Measurements from ENCODE around the gene UBE2F. TPM values are rescaled to one million over a fixed set of nuclear protein-coding genes. Genes with fewer than 3 reads are reported as not detected.
A peak's percentile ranks its signal among the peaks of the same experiment; 100 is the strongest.
"Not testable (repeated sequence)": the region's sequence is repeated elsewhere in the genome, so short reads cannot be mapped to it uniquely, and the experiment has no call there.

Gene UBE2F
- total RNA-seq, 2 donors from 2014 or later = 49.5 to 49.9 TPM

DNA sequence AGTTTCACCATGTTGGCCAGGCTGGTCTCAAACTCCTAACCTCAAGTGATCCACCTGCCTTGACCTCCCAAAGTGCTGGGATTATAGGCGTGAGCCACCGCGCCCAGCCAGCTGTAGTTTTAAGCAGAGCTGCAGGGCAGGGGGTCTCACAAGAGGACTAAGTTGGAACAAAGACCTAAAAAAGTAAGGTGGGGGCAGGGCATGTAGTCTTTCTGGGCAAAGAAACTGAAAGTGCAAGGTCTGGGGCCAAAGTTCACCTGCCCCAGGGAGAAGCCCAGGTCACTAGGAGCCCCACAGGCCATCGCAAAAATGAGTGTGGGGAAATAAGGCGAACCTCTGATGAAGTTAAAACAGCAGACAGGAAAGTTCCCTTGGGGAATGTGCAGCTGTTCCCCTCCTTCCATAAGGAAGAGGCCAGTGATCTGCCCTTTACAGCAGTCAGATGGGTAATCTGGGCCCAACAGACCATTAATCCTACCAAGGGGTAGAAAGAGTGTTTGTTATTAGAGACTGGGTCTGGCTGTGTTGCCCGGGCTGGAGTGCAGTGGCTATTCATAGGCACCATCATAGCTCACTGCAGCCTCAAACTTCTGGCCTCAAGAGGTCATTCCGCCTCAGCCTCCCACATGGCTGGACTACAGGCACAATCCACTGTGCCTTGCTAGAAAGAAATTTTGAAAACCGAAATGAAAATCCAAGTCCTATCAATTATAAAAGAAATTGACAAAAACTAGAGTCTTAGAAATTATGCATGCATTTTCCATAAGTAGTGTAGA, 96.8 kb downstream of the UBE2F start:
- intact Hi-C loops (cut with DNase I) = no loop called here

DNA sequence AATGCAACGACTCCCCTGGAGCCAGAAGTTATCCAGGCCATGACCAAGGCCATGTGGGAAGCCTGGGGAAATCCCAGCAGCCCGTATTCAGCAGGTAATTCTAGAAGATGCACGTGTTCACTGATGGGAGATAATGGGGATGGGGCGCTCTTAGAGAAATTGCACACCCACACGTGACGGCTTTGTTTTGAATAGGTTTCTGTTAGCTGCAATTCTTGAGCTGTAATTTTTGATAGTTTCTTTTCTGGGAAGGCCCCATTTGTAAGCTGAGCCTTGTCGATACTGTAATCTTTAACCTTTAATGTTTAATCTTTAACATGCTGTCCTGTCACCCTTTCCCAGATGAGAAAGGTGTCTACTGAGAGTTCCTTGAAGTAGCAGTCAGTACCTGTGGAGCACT, 97.6 kb downstream of the UBE2F start:
- DNase-seq (ENCODE audit: low spot score) = no peak
- intact Hi-C loops (cut with DNase I) = no loop called here

More for the DNA sequence above, 96.8 kb downstream of the UBE2F start:
- DNase-seq (ENCODE audit: low spot score) = no peak

DNA sequence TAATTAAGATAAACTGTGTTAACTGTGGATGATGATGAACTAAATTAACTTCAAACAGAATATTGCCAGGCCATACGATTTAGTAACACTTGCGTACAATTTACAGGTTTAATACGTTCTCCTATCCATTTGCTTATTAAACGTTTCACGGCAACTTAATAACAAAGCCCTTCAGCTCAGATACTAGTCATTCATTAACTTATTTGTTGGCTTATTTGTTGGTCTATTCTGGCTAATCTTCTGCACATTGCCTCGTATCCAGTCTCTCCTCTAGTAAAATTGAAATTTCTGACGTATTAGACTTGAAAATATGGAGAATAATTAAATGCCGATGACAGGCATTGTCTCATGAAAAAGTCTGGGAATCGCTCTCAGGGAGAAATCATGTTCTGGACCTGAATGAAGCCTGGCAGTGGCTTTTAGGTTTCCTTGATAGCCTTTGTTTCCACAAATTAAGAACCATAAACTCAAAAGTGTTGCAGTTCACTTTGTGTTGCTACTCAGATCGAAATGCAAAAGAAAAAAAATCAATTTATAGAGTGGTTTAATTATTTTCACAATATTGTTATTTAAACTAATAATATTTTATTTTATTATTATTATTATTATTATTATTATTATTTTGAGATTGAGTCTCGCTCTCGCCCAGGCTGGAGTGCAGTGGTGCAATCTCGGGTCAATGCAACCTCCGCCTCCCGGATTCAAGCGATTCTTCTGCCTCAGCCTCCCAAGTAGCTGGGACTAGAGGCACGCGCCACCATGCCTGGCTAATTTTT, 98.4 kb downstream of the UBE2F start:
- no peak for DNase-seq (ENCODE audit: low spot score)
- intact Hi-C loops (cut with DNase I) = no loop called here

DNA sequence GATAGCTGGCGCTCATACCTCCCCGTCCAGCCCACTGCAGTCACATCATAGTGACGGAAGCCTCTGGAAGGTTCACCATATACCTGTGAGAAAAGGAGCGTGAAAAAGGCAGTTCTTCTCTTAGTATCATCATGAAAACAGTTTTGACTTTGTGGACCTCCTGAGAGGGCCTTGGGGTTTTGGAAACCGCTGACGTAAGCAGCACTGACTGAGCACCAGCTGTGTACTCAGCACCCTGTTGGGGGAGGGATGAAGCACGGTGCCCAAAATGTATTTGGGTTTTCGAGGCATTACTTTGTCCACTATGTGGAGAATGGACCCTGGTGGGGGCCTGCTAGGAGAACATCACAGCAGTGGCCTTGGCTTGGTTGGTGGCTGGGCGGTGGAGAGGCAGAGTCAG, 99.4 kb downstream of the UBE2F start:
- intact Hi-C loops (cut with DNase I) = no loop called here
- no peak for DNase-seq (ENCODE audit: low spot score)

DNA sequence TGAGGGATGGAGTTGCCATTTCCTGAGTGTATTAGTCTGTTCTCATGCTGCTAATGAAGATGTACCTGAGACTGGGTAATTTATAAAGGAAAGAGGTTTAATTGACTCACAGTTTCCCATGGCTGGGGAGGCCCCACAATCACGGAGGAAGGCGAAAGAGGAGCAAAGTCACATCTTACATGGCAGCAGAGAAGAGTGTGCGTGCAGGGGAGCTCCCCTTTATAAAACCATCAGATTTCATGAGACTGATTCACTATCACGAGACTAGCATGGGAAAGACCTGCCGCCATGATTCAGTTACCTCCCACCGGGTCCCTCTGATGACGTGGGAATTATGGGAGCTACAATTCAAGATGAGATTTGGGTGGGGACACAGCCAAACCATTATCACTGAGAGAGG, 99.9 kb downstream of the UBE2F start:
- intact Hi-C loops (cut with DNase I); DNase-seq (ENCODE audit: low spot score): not testable (repeated sequence)

DNA sequence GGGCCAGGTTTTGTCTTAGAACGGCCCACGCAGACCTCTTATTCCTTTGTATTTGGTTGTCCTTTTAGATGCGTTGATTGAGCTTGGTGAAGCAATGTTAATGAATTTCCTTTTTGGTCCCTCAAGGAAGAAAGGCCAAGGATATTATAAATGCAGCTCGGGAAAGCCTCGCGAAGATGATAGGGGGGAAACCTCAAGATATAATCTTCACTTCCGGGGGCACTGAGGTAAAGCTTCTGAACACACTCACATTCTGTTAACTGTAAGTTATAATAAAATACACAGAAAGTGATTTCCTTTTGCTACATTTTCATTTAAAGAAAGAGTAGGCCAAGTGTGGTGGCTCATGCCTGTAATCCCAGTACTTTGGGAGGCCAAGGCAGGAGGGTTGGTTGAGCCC, 101.1 kb downstream of the UBE2F start:
- no peak for DNase-seq (ENCODE audit: low spot score)
- intact Hi-C loops (cut with DNase I) = no loop called here

DNA sequence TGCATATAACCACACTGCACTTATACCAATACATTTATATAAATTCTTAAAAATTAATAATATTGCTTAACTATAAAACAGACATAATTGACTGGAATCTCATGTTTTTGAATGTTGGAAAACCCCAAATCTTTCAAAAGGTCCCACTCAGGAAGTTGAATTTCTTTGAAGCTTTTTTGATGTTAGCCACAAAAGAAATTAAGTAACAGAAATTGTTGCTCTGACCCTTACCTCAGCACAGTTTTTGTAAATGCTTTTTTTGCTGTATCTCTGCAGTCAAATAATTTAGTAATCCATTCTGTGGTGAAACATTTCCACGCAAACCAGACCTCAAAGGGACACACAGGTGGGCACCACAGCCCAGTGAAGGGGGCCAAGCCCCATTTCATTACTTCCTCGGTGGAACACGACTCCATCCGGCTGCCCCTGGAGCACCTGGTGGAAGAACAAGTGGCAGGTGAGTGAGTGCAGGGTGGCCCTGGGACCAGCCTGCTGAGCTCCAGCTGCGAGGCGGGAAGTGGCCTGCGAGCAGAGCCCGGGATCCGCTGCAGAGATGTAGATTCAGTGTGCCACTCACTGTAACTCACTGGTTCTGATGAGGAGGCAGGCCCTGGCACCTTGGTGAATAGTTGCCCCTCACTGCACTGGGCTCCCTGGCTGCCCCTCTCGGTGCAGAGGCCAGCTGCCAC, 102.4 kb downstream of the UBE2F start:
- intact Hi-C loops (cut with DNase I) = no loop called here

DNA sequence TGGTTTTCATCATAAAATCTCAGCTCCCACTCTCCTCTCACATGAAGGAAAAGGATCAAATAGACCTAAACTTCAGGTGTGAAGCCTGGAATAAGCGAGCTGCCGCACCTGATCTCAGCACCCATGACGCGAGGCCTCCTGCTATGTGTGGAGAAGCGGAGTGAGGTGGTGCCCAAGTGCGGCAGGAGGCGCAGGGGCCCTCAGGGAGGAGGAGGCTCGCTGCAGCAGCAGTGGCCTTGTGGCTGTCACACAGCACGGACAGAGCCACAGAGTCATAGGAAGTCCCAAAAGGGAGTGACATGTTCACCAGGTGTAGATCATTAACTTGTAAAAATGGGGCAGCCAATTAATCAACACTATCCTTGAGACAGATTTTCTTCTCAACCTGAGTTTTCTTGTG, 103.1 kb downstream of the UBE2F start:
- intact Hi-C loops (cut with DNase I) = no loop called here
- peak; percentile 29 for DNase-seq (ENCODE audit: low spot score)

More for the DNA sequence above, 102.4 kb downstream of the UBE2F start:
- no peak for DNase-seq (ENCODE audit: low spot score)

DNA sequence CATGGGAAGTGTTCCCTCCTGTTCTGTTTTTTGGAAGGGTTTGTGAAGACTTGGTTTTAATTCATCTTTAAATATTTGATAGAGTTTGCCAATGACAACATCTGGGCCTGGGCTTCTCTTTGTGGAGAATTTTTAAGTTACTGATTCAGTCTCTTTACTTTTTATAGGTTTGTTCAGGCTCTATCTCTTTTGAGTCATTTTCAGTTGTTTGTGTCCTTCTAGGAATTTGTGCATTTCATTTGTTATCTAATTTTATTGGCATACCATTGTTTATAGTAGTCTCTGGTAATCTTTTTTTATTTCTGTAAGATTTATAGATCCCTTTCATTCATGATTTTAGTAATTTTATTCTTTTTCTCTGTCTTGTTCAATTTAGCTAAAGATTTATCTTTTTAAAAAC, 108.6 kb downstream of the UBE2F start:
- DNase-seq (ENCODE audit: low spot score) = no peak
- intact Hi-C loops (cut with DNase I) = no loop called here

DNA sequence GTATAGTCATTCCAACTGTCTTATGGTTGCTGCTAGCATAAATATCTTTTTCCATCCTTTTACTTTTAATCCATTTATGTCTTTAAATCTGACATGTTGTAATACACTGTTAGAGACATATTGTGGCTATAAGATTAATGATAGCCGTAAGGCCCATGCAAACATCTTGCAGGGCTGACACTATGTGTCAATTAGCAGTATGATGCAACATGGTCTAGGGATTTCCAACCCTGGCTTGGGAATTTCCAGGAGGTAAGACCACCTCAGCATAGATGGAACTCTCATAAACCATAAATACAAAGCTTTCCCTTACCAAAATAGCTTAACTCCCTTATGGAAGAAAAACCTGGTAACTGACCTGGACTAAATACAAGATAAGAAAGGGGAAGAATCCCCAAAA, 110.5 kb downstream of the UBE2F start:
- intact Hi-C loops (cut with DNase I) = no loop called here
- no peak for DNase-seq (ENCODE audit: low spot score)

DNA sequence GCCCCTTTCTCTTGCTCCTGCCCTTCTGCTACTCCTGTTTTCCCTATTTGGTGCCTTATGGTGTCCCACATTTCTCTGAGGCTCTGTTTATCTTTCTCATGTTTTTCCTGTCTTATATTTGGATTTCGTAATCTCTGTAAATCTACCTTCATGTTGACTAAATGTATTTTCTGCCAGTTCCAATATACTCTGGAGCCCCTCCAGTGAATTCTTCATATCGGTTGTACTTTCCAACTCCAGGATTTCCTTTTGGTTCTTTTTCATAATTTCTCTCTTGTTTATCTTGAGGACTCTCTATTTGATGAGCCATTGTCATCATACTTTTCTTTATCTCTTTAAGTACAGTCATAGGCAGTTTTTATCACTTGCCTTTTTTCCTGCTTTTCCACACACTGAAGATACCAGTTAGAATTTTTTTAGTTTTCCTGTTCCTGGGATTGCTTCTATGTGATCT, 113.1 kb downstream of the UBE2F start:
- no peak for DNase-seq (ENCODE audit: low spot score)
- intact Hi-C loops (cut with DNase I) = no loop called here

DNA sequence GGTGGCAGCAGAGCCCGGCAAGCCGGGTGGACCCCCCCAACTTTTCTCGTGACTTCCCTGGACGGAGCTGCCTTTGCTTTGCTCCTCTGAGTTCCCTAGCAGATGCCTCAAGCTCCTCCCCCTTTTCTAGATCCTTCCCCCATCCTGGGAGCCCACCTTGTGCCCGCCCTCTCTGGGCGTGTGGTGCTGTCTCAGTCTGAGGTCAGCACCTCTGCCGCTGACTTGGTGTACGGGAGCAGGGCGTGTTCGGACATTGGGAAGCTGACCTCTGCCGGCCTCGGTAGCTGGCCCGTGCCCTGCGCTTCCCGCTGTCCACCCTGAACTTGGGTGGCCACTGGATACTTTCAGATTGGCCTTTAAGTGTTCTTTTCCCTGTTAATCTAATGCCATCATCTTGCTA, 113.7 kb downstream of the UBE2F start:
- DNase-seq (ENCODE audit: low spot score) = peak; percentile 58
- intact Hi-C loops (cut with DNase I) = no loop called here

DNA sequence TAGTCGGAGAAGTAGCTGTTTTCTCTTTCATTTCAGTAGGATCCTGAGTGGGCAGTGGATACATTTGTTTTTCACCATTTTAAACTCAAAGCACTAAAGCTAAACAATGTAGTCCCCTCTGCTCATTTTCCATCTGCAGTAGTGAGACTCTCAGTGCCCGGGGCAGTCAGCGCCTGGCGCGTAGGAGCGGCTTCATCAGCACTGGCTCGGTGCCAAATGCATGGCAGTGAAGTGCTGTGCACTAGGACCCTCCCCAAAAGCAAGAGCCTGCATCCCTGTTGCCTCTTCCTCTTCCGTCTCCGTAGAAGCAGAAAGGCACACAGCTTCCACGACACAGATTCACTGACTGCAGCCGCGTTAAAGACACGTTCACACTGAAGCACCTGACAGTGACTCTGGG, 114.3 kb downstream of the UBE2F start:
- intact Hi-C loops (cut with DNase I) = no loop called here
- peak; percentile 25 for DNase-seq (ENCODE audit: low spot score)

DNA sequence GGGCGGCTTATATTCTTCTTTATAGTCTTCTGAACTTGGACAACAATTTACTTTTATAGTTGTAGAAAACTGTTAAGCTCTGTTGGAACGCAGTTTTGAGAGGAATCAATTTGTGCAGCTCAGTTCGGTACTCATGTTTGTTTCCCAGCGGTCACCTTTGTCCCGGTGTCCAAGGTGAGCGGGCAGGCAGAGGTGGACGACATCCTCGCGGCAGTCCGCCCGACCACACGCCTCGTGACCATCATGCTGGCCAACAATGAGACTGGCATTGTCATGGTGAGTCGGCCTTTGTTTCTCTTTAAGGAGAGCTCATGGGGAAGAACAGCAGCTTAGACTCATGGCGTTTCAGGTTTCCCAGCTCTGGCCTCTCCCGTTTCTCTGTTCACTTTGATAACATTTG, 114.7 kb downstream of the UBE2F start:
- intact Hi-C loops (cut with DNase I) = no loop called here
- no peak for DNase-seq (ENCODE audit: low spot score)

DNA sequence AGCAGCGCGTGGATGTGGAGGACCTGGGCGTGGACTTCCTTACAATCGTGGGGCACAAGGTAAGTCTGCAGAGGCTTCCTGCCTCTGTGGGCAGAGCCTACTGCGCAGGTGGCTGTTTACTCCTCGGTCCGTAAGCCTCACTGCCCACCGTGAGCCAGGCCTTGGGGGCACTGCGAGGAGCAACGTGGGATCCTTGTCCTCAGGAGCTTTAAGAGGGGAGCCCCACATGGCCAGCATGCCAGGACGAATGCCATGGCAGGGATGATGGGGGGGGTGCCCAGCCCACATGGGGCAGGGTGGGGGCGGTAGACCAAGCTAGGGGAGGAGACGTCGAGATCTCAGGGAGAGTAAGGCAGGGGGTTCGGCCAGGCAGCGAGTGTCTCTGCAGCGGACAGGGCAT, 115.3 kb downstream of the UBE2F start:
- intact Hi-C loops (cut with DNase I) = no loop called here
- DNase-seq (ENCODE audit: low spot score) = peak; percentile 64

DNA sequence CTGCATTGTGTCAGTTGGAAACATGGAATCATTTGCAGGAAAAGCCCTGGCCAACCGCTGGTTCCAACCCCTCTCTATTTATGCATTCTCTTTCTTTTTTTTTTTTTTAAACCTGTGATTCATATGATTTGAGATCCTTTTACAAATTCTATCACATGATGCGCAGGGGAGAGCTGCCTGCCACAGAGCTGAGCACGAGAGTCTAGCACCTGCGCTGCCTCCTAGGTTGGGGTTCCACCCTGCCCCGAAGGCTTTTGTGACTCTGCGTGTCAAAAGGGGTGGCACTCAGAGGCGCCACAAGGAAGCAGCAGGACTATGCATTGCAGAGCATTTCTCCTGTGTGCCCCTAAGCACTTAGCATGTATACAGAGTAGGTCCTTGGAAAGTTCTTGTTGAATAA, 116.0 kb downstream of the UBE2F start:
- intact Hi-C loops (cut with DNase I) = no loop called here
- peak; percentile 64 for DNase-seq (ENCODE audit: low spot score)

DNA sequence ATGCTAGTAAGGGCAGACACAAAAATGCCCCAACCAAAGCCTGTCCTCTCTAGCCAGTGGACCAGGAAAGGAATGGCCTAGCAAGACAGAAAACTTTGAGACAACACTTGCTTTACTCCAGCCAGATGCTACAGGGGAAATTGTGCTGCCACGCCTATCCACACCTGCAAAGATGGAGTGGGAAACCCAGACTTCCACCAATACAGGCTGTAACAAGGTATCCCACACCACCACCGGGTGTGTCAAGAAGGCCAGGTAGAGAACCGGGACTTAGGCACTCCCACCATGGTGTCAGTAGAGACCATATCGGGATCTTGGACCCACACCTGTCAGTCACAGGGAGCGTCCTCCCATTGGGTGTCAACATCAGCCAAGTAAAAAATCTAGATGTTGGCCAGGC, 117.1 kb downstream of the UBE2F start:
- intact Hi-C loops (cut with DNase I) = loop anchor here in 1 of 2 donors (1.0 kb wide), 1 partner anchor 28 kb away; no protein-coding TSS in a partner anchor
- DNase-seq (ENCODE audit: low spot score) = no peak

DNA sequence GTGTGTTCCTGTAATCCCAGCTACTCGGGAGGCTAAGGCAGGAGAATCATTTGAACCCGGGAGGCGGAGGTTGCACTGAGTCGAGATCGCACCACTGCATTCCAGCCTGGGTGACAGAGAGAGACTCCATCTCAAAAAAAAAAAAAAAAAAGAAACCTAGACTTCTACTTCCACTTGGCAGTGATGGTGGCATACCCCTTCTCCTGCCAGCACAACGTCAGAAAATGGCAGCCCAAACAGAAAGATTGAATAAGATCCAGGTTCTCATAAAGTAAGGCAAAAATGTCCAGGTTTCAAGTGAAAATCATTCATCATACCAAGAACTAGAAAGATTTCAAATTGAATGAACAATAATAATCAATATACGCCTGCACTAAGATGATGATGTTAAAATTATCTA, 117.9 kb downstream of the UBE2F start:
- intact Hi-C loops (cut with DNase I) = loop anchor here in 1 of 2 donors (1.0 kb wide), 1 partner anchor 28 kb away; no protein-coding TSS in a partner anchor
- no peak for DNase-seq (ENCODE audit: low spot score)

DNA sequence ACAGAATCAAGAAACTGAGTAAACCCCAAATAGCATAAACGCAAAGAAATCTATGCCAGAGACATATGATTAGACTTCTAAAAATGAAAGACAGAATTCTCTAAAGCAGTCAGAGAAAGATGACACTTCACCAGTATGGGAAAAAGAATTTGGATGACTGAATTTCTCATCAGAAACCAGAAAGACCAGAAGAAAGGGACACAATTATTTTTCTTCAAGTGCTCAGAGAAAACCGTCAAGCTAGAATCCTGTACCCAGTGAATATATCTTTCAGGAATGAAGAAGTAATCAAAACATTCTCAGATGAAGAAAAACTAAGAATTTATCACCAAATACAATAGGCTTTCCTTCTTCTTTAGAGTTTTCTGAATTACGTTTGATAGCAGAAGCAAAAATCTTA, 119.1 kb downstream of the UBE2F start:
- intact Hi-C loops (cut with DNase I) = no loop called here
- no peak for DNase-seq (ENCODE audit: low spot score)

DNA sequence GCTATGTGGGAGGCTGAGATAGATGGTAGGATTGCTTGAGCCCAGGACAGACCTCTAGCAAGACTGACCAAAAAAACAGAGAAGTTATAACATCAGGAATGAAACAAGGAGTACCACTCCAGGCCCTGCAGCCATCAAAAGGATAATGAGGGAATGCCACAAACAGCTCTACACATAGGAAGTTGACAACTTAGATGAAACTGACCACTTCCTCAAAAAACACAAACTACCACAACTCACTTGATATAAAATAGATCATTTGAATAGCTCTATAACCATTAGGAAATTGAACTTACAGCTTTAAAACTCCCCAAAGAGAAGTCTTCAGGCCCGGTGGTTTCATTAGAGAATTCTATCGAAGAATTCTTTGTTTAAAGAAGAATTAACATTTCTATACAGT, 120.4 kb downstream of the UBE2F start:
- intact Hi-C loops (cut with DNase I) = no loop called here

More for the DNA sequence above, 120.4 kb downstream of the UBE2F start:
- DNase-seq (ENCODE audit: low spot score) = no peak

Measured in posterior vena cava (tissue), 2 donors.